Measurements from ENCODE around the gene KRTAP12-1.
"Not testable (repeated sequence)": the region's sequence is repeated elsewhere in the genome, so short reads cannot be mapped to it uniquely, and the experiment has no call there.

Gene KRTAP12-1

DNA sequence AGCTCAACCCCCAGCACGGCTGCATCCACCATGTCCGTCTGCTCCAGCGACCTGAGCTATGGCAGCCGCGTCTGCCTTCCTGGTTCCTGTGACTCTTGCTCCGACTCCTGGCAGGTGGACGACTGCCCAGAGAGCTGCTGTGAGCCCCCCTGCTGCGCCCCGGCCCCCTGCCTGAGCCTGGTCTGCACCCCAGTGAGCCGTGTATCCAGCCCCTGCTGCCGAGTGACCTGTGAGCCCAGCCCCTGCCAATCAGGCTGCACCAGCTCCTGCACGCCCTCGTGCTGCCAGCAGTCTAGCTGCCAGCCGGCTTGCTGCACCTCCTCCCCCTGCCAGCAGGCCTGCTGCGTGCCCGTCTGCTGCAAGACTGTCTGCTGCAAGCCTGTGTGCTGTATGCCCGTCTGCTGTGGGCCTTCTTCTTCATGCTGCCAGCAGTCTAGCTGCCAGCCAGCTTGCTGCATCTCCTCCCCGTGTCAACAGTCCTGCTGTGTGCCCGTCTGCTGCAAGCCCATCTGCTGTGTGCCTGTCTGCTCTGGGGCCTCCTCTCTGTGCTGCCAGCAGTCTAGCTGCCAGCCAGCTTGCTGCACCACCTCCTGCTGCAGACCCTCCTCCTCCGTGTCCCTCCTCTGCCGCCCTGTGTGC is 15.3 kb upstream of the KRTAP12-1 start, which contains the start of gene KRTAP10-12:
TSS of gene KRTAP10-12 (plus strand) at position 1 of the 639 bp plus-strand sequence. CDS start at position 31, 30 bp downstream.
- DNase-seq, result not testable (repeated sequence)

DNA sequence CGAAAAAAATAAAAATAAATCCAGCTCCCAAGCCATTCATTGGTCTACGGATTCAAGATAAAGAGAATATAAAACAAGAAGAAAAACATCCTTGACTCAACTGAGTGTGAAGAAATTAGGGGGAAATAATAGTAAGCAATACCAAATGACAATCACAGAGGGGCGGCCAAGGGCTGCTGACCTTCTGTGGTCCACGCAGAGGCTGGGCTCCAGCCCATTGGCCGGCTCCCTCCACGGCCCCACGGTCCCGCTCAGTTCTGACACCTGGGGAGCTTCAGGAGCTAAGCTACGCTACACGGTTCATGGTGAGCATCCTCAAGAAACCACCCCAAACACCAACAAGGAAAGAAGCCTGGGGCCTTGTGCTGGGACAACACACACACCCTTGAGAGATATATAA is 14.6 kb upstream of the KRTAP12-1 start:
- DNase-seq, result no peak

- no peak for DNase-seq
These were observed 13.7 kb upstream of the KRTAP12-1 start for GRCh38 chr21:44695641-44696040.

- DNase-seq, result no peak
These were observed 13.2 kb upstream of the KRTAP12-1 start for GRCh38 chr21:44695184-44695583.

- no peak for DNase-seq
These were observed 12.8 kb upstream of the KRTAP12-1 start for GRCh38 chr21:44694776-44695175.

- DNase-seq, result no peak
These were observed 11.0 kb upstream of the KRTAP12-1 start for GRCh38 chr21:44692798-44693512.

DNA sequence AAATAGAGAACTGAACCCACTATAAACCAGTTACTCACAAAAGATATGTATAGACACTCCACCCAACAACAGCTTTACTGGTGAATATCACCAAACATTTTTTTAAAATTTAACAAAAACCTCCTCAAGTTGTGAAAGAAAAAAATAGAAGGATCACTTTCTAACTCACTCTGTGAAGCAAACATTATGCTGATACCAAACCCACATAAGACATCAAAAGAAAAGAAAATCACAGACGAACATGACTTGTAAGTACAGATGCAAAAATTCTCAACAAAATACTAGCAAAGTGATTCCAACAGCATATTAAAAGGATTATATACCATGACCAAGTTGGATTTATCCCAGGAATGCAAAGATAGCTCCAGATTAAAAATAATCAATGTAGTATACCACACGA is 9.7 kb upstream of the KRTAP12-1 start:
- DNase-seq, result no peak

DNA sequence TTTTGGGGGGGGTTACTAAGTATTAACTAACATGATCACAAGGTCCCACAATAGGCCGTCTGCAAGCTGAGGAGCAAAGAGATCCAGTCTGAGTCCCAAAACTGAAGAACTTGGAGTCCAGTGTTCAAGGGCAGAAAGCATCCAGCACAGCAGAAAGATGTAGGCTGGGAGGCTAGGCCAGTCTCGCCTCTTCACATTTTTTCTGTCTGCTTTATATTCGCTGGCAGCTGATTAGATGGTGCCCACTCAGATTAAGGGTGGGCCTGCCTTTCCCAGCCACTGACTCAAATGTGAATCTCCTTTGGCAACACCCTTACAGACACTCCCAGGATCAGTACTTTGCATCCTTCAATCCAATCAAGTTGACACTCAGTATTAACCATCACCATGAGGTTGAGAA is 7.8 kb upstream of the KRTAP12-1 start:
- not testable (repeated sequence) for DNase-seq

DNA sequence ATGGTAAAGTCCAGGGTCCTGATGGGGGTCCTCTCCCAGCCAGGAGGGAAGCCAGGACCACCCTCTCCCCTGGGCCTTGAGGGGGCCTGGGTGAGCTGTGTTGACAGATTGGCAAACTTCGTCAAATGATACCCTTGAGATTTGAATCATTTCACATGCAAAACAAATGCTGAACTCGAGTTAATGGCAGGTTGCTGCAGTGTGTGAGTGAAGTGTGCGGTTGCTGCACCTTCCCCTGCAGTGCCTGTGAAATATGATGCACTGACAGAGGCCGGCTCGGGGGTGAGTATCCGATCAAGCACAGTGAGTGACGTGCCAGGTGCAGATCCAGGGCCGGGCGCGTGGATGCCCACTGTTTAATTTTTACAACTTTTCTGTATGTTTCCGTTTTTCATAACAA is 5.7 kb upstream of the KRTAP12-1 start:
- DNase-seq, result no peak

- DNase-seq, result no peak
These were observed 5.0 kb upstream of the KRTAP12-1 start for GRCh38 chr21:44686843-44687561.

GRCh38 chr21:44686000-44686781 is 4.2 kb upstream of the KRTAP12-1 start:
- no peak for DNase-seq

DNA sequence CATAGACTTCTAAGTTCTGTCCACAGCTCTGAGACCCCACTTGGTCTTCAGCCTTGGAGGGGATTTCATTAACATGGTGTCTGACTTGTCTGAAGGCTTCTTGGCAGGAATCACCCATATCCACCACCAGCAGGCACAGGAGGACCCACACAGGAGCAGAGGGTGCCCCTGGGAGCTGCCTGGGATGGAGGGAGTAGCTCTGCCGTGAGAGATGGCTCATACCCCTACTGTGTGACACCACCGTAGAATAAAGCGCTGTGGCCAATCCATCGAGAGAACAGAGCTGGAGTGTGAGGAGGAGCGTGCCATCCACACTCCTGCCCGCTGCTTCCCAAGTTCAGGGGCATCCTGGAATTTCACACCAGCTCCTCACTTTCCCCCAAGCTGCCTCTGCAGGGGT is 3.1 kb upstream of the KRTAP12-1 start:
- not testable (repeated sequence) for DNase-seq

- DNase-seq, result no peak
These were observed 2.5 kb upstream of the KRTAP12-1 start for GRCh38 chr21:44684483-44684882.

DNA sequence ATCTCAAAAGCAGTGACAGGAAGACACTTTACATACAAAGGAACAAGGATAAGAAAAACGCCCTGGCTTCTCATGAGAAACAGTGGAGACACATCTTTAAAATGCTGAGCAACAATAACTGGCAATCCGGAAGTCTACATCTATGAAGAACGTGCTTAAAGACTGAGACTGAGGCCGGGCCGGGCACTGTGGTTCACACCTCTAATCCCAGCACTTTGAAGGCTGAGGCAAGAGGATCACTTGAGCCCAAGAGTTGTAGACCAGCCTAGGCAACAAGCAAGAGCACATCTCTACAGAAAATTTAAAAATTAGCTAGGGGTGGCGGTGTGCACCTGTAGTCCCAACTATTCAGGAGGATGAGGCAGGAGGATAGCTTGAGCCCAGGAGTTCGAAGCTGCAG is 2.1 kb upstream of the KRTAP12-1 start:
- DNase-seq, result no peak

DNA sequence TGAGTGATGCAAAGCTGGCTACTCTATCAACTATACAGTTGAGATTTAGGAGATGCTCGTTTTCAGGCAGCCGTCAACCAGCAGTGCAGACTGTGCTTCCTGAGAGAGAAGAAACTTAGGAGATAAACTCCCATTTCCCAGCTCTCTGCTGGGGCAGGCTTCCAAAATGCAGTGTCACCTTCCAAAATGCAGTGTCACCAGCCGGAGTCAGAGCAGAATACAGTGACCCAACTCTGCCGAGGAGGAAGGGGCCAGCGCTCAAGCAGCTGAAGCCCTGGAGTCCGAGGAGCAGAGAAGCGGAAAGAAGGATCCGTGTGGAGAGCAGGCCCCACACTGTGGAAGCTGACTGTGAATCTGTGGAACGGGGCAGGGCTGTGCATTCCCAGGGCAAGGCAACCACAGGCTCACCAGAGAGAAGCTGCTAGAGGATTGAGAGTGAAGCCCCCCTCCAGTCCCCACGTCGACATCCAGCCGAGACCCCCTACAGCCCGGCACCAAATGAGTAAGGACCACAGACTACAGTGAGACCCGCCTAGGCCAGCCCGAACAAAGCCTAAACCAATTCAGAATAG is 703 bp upstream of the KRTAP12-1 start:
- DNase-seq, result no peak

- no peak for DNase-seq
These were observed 811 bp downstream of the KRTAP12-1 start for GRCh38 chr21:44681152-44681551.

GRCh38 chr21:44677881-44678280 is 4.1 kb downstream of the KRTAP12-1 start:
- no peak for DNase-seq

GRCh38 chr21:44671911-44672310 is 10.1 kb downstream of the KRTAP12-1 start:
- no peak for DNase-seq

DNA sequence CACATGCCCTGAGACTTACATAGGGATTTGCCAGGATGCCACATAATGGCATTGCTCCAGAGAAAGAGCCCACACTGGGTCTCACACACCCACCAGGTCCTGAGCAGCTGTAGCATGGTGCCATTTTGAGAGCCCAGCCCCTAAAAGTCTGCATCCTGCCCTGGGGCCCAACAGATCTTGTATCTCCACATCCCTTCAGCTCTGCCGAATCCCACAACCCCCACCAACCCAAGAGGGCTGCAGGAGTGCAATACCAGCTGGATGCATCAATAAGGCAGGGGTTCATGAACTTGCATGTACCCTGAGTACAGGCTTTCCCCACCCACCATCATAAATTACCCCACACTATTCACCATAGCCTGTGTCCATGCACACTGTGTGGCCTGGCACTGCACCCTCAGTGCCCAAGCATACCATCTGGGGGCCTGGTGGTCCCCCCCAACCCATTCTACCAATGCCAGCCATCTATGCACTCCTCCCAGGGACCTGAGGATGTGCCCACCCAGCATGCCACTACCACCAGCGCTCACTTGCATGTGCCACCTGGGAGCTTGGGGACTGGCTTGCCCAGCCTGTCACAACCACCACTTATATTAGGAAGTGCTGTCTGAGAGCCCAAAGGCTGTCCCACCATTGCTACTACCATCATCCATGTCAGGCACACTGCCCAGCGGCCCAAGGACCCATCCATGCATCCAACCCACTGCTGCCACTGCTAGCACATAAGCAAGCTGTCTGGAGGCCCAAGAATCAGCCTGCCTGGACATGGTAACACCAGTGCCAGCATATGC is 11.1 kb downstream of the KRTAP12-1 start:
- DNase-seq, result no peak

- DNase-seq, result no peak
These were observed 14.4 kb downstream of the KRTAP12-1 start for GRCh38 chr21:44667612-44668011.

- DNase-seq, result no peak
These were observed 15.3 kb downstream of the KRTAP12-1 start, which contains the start of gene KRTAP12-2 for GRCh38 chr21:44666401-44667320. TSS of gene KRTAP12-2 (minus strand) at chr21:44666927. CDS start at chr21:44666886, 41 bp downstream.
